NCI-H526 treated with DMSO at 0.1 percent for 48 hours (cell line): ENCODE results near the gene GRK5.
"Not testable (repeated sequence)": the region's sequence is repeated elsewhere in the genome, so short reads cannot be mapped to it uniquely, and the experiment has no call there.

Source experiments
- DNase-seq: peaks from one replicate; lab custom pipeline; 2025; lab: John Stamatoyannopoulos, UW

The GRK5 gene

DNA sequence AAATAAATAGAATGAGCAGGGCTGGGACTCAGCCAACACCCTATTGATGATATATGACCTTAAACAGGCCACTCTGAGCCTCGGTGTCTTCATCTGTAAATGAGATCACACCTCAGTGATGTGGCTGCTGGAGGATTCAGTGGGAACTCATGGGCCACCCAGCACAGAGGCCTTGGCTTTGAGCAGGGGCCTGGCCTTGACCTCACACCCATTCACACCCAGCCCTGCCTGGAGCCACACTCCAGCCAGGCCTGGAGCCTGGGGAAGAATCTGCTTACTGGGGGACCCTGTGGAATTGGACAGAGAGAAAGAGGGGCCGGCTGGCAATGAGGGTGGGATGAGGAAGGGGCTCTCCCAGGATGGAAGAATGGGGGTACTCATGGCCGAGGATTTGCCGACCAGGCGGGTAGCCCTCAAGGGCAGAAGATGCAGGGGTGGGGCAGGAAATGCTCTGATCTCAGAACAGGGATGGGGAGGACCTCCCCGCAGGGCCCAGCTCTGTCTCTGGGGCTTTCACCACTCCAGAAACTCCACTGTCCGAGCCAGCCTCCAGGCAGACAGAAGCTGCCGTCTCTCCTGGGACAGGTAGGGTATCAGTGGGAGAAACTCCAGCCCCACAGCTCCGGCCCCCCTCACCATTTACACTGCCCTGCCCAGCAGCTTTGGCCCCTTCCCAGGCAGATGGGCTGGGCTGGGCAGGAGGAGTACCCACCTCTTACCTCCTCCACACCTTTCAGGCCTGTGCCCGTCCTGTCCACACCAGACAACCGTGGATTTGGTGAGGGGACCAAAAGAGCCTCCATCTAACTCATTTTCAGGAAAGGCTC is 253.2 kb downstream of the GRK5 start:
- DNase-seq = no peak

DNA sequence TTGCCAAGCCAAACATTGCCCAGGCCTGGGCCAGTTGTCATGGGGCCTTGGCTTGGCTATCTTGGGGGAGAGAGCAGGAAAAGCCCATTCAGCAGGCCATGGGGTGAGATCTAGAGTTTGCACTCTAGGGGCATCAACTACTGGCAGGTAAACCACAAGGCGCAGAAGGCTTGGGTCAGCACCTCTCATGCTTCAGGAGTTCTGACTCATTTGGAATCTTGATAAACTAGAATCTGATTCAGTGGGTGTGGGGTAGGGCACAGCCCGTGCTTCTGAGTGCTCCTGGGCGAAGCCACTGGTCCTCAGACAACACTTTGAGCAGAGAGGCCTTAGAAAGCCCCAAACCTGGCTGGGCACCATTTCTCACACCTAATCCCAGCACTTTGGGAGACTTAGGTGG is 254.0 kb downstream of the GRK5 start:
- no peak for DNase-seq

DNA sequence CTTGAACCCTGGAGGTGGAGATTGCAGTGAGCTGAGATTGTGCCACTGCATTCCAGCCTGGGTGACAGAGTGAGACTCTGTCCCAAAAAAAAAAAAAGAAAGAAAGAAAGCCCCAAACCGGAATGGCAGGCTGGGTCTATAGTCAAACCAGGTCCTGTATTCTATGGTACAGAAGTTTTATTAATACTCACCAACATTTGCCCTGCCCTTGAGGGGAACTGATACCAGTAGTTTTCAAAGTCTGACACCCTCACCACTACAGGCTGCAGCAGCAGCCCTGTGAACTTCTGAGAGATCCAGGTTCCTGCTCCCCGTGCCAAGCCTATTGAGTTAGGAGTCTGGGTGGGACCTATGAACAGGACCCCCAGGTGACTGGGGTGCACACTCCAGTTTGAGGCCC is 254.6 kb downstream of the GRK5 start:
- DNase-seq = no peak

DNA sequence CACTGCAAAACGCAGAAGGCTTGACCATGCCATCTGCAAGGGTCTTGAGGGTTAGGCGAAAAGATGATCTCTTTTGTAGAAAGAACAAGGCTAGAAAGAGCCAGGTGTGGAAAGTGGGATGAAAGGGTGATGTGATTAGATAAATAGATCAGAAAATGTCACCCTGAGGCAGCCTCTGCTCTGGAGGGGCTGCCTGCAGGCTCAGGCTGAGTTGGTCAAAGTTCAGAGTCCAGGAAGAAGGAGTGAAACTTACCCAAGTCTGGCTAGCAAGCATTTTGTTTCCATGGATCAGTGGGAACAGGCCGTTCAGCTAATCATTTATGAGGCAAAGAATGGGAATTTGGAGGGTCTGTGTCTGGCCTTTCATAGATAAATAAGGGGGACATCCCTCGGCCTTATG is 255.4 kb downstream of the GRK5 start:
- no peak for DNase-seq

DNA sequence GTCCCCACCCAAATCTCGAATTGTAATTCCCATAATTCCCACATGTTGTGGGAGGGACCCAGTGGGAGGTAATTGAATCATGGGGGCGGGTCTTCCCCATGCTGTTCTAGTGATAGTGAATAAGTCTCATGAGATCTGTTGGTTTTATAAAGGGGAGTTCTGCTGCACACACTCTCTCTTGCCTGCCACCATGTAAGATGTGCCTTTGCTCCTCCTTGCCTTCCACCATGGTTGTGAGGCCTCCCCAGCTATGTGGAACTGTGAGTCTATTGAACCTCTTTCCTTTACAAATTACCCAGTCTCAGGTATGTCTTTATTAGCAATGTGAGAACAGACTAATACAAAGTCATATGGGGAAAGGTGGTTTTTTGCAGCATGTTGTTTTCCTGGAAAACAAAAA is 255.8 kb downstream of the GRK5 start:
- not testable (repeated sequence) for DNase-seq

DNA sequence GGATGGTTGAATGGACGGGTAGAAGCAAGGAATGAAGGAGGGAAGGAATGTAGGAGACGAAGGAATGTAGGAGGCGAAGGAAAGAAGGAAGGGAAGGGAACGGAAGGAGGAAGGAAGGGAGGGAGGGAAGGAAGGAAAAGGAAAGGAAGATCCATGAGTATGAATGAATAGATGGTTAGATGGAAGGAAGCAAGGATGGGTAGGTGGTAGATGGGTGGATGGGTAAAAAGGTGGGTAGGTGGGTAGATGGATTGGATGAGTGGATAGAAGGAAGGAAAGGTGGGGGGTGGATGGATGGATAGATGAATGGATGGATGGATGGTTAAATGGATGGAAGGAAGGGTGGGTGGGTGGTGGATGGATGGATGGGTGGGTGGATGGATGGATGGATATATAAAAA is 257.7 kb downstream of the GRK5 start:
- DNase-seq = no peak

DNA sequence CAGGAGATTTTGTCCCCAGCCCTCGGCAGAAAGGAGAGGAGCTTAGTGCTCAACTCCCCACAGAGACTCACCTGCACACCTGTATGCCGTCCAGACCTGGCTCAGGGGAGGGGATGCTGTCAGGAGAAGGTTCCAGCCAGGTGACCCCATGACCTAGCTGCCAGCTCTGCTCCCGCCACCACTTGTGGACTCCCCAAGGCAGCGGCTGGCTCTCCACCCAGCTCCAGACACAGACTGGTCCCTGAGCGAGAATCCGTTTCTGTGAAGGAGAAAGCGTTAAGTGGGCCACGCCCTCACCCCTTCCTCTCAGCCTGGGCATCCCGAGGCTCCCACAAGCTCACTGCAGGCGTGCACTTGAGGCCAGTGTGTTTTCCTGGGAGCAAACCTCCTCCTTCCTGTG is 258.7 kb downstream of the GRK5 start:
- no peak for DNase-seq

DNA sequence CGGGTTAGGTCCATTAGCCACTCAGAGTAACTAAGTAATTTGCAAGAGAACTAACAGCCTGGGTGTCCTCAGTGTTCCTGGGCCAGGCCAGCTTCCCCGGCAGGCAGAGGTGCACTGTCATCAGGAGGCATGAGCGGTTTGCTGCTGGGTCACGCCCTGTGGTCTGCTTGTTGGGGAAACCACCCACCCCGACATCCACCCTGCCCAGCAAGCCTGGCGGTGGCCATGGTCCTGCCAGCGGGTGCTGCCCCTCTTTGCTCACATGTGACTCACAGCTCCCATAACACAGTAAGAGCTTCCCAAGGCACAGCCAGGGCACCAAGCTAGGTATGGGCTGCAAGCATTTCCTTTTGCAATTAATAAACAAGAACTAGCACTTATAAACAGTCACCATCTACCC is 259.3 kb downstream of the GRK5 start:
- DNase-seq = no peak

DNA sequence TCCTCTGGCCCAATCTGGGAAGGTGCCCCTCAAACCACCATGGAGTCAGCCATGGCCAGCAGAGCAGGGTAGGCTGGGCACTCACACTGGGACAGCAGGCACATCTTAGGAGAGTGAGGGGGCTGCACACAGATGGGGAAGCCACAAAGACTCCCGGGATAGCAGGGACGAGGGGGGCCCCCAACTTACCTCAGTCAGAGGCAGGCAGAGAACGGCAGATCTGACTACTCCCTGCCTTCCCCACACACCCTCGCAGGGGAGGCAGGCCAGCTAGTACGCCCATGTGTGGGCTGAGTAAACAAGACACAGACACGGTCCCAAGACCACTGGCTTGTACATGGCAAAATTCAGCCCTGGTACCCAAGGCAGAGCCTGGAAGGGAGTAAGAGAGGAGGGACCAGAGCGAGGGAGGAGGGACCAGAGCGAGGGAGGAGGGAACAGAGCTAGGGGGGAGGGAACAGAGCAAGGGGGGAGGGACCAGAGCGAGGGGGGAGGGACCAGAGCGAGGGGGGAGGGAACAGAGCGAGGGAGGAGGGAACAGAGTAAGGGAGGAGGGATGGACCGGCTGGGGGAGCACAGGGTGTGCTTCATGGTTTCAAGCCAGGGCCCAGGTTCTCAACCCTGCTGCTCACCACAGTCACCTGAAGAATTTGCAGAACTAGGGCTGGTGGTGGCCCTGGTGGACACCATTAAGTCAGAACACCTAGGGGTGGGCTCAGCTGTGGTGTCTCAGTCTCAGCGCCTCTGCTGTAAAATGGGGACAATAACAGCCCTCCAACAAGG is 261.4 kb downstream of the GRK5 start:
- DNase-seq = no peak

DNA sequence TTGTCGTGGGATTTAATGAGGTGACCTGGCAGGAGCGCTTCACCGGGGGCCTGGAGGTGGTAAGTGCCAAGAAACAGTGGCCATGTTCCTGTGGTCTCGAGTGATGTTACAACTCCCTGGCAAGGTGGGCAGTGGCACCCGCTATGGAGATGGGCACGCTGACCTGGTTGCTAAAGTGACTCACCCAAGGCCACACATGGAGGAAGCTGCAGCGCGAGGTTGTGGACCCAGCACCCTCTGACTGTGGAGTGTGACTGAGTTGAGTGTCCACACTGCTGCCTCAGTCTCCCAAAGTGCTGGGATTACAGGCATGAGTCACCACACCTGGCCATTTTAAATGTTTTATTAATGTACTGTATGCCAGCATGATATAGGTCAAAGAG is 261.9 kb downstream of the GRK5 start:
- DNase-seq = no peak

DNA sequence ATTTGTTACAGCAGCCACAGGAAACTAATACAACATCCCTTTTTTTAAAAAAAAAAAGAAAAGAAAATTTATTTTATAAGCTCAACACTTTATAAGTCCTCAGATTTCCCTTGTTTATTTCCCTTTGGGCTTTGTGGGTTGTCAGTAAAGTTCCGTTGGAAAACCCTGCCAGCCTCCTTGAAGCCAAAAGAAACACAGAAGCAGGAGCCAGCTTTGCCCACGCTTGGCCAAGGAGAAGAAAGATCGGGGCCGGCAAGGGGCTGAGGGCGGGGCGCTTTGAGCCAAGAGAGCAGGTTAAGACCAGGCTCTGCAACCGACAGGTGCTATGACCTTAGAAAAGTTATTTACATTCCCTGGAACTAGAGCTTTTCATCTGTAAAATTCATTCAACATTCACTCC is 262.5 kb downstream of the GRK5 start:
- no peak for DNase-seq

DNA sequence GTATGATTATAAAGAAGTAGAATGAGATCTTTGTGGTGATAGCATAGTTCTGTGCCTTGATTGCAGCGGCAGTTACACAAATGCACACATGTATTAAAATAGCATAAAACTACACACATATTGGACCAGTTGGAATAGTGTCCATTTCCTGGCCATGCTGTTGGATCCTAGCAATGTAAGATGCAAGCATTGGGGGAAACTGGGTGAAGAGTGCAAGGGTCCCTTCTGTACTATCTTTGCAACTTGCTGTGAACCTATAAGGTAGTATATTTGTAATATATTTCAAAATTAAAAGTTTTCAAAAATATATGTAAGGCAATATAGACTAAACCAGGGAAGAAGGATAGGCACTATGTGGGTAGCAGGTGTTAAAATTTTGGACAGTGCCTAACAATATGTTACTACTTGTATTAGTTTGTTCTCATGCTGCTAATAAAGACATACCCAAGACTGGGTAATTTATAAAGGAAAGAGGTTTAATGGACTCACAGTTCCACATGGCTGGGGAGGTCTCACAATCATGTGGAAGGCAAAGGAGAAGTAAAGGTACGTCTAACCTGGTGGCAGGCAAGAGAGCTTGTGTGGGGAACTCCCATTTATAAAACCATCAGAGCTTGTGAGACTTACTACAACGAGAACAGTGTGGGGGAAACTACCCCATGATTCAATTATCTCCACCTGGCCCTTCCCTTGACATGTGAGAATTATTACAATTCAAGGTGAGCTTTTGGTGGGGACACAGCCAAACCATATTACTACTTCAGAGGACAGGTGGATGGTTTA is 263.7 kb downstream of the GRK5 start:
- no peak for DNase-seq

DNA sequence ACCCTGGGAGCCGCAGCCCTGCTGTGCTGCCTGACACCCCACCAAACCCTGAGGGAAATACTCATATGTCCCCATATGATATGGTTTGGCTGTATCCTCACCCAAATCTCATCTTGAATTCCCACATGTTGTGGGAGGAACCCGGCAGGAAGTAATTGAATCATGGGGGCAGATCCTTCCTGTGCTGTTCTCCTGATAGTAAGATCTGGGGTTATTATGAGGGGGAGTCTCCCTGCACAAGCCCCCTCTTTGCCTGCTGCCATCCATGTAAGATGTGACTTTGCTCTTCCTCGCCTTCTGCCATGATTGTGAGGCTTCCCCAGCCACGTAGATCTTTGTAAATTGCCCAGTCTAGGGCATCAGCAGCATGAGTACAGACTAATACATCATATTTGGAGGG is 266.4 kb downstream of the GRK5 start:
- no peak for DNase-seq

DNA sequence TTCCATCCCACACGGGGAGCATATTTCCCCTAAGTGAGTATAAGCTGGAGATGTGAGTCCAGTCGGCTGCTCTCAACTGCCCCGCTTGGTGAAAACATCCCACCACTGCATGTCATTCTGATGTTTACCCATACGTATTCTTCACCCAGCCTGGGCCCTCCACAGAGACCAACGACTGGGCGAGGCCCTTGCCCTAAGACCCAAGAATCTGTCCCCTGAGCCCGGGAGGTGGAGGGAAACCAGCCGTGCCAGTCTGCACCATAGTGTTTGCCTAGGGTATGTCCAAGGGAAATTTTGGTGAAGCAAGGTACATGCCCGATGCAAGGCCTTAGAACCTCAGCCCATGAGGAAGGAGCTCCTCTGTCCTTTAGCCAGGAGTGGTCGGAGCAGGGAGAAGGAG is 267.2 kb downstream of the GRK5 start:
- DNase-seq = no peak

DNA sequence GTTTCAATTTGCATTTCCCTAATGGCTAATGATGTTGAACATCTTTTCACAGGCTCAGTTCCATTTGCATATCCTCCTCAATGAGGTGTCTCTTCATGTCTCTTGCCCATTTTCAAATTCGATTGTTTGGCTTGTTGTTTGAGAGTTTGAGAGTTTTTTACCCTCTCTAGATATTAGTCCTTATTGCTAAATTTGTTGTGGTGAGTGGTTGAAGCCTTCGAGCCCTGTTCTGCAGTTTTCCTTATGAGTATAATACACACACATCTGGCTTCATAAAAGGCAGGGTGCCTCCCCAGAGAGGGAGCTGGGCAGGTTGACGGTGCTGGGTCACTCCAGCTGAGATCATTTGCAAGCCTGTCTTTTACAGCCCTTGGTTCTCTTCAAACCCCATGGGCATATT is 270.1 kb downstream of the GRK5 start:
- peak; percentile 75 for DNase-seq

DNA sequence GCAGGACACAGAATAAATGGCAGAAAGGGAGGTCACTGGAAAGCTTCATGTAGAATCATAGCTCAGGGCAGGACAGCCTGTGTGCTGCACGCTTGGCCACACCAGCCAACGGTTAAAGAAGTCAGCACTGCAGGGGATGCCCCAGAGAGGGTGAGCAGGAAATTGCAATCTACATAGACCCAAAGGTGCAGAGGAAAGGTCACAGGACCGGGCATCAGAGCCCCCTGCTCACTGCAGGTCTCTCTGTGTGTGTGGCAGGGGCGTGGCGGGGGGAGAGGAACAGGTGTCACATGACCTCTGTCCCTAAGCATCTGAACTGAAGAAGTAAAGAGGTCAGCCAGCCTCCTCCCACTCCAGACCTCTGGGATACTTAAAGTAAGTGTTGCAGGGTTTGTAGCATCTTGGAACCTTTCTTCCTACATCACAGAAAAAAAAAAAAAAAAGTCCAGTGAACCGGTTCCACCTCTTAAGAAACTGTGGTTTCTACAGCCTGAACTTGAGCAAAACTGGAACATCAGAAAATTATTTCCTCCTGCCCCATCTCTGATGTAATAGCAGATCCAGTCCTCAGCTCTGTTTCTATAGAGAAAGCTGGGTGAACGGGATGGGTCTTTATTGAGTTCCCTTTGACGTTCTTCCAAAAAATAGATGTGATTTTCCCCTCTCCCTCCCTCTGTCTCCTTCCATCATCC is 270.9 kb downstream of the GRK5 start:
- DNase-seq = no peak

DNA sequence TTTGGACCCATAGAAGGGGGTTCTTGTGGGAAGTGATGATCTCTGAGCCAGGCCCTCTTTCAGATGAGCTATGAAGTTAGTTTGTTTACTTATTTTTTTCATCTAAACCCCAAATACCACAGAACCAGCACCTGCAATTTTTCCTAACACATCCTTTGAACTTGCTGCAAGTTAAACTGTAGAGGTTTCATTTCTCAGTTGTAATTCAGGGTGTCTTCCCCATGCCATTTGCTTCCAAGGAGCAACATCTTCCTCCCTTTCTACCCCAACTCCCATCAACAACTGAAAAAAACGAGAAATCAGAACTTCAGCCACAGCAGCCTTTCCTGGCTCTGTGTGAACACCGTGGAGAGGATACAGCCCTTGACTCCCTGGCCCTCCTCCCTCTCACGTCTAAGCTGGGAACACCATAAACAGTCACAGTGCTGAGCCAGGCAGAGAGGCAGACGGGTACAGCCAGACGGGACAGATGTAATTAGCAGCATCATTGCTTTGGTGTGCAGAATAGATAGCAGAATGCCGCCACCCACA is 271.5 kb downstream of the GRK5 start:
- no peak for DNase-seq

DNA sequence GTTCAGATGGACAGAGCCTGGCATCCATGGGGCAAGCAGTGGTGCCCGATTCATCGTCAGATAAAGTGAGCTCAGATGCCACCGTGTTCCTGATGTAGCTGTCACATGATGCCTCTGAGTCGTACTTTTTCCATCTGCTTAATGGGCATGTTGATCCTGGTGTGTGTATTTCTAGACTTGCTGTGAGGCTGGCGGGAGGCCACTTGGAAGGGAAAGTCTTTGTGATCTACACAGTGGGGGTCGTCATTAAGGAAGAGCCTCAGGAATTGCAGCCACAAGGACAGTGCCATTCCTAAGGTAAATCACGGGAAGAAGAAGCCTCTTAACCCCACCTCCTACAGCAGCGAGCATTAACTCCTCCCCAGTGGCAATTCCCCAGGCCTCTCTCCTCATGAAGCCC is 272.2 kb downstream of the GRK5 start:
- DNase-seq = no peak

DNA sequence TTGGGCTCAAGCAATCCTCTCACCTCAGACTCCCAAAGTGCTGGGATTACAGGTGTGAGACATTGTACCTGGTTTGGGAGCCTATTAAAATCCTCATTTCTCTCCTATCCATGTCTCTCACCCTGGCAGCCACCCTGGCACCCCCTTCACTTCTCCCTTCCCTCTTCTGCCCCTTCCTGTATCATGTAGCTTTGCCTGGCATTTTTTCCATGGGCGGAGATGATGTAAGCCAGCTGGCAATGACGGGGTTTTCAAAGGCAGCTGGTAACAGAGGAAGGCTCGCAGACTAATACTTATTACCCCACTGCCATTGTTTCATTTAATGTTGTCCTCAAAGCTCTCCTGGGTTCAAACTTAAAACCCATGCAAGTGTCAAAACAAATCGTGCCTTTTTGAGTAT is 273.3 kb downstream of the GRK5 start:
- no peak for DNase-seq

DNA sequence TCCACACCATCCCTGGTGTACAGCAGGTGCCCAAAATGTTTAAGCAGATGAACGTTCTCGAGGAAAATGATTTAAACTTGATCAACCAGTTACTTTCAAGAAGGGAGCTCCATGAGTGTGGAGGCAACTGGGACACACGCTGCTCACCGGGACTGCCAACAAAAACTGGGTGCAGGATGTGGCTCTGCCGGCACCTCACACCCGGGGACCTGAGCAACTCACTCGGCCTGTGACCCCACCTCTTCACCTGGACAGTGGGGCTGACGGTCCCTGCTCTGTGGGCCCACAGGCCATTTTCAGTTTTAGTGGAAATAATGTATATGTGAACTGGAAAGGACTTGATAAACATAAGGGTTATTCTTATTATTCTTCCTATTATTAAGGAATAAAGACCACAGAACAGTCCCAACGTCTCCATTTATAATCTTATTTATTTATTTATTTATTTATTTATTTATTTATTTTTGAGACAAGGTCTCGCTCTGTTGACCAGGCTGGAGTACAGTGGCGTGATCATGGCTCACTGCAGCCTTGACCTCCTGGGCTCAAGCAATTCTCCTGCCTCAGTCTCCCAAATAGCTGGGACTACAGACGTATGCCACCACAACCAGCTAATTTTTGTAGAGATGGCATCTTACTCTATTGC is 274.5 kb downstream of the GRK5 start:
- DNase-seq = no peak

DNA sequence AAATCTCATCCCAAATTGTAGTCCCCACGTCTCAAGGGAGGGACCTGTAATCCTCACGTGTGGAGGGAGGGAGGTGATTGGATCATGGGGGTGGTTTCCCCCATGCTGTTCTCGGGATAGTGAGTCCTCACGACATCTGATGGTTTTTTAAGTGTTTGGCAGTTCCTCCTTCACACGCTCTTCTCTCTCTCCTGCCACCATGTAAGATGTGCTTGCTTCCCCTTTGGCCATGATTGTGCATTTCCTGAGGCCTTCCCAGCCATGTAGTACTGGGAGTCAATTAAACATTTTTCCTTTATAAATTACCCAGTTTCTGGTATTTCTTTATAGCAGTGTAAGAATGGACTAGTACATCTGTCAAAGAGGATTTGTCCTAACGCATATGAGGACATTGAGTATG is 275.6 kb downstream of the GRK5 start:
- no peak for DNase-seq
